Stimulated activated CD4-positive, alpha-beta T cell treated with anti-CD3 and anti-CD28 coated beads, TNF-alpha, amount 100 ng/mL, for 1 hour (primary cell): ENCODE measurements around the gene RPL10A.
"Not testable (repeated sequence)": the region's sequence is repeated elsewhere in the genome, so short reads cannot be mapped to it uniquely, and the experiment has no call there.

ENCODE experiments used
- DNase-seq, 3 donors: peaks; one replicate each; pipeline ENCODE4 v3.0.0-alpha.2; 2020; ENCODE audit warnings: low read depth in 3 of 3, low spot score in 1 of 3

The RPL10A gene

DNA sequence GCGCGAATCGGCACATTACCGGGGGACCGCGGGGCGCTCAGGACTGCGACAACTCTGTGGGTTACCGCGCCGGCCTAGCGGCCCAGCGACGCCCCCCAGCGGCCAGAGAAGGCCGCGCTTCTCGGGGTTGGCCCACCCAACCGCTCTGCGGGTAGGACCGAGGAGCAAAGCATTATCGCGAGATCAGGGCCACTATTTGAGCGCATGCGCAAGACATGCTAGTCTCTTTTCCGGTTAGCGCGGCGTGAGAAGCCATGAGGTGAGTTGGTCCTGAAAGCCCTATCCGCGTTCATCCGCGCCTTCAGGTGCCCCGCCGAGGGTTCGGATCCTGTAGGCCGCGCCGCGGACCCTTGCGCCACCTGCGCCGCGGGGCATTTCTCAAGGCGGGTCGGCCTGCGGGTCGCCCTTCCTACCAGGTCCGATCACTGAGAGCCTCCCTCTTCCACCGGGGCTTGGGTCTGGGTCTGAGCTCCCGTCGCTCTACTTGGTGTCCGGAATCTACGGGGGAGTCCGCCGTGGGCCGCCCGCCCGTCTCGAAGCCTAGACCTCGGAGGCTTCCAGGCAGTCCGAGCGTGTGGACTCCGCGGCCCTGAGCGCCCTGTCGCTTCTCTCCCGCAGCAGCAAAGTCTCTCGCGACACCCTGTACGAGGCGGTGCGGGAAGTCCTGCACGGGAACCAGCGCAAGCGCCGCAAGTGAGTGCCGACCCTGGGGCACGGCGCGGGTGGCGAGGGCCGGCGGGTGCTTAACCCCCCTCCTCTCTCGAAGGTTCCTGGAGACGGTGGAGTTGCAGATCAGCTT, at the start of gene RPL10A:
RPL10A (plus strand) TSS at position 221 of the 799 bp plus-strand sequence; CDS start at position 255, 34 bp downstream.
- peak; percentile 89 to 94 (median 93) for DNase-seq

GRCh38 chr6:35419417-35419816, 48.8 kb upstream of the RPL10A start:
- no peak for DNase-seq

GRCh38 chr6:35419961-35420360, 48.2 kb upstream of the RPL10A start:
- no peak for DNase-seq

DNA sequence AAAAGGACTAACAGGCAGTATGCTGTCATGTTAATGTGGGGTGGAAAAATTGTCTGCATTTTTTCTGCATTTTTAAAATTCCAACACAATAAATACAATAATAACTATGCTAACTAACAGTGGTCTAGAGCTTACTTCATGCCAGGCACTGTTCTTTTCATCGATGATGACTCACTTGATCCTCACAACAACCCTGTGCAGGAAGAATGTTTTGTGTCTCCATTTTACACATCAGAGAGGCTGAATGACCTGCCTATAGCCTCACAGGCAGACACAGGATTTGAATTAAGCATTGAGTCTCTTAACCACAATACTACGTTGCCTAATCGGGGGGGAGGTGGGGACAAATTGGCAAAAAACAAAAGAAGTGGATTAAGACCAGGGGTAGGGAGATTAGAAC, 42.9 kb upstream of the RPL10A start:
- no peak for DNase-seq

DNA sequence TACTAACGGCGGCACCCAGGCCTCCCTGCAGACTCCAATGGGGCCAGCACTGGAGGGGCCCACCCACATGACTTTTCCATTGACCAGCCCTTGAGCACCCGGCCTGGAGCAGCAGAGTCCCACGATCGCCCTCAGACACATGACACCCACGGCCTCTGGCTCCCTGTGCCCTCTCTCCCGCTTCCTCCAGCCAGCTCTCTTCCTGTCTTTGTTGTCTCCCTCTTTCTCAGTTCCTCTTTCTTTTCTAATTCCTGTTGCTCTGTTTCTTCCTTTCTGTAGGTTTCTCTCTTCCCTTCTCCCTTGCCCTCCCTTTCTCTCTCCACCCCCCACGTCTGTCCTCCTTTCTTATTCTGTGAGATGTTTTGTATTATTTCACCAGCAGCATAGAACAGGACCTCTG, 42.1 kb upstream of the RPL10A start:
- no peak for DNase-seq

DNA sequence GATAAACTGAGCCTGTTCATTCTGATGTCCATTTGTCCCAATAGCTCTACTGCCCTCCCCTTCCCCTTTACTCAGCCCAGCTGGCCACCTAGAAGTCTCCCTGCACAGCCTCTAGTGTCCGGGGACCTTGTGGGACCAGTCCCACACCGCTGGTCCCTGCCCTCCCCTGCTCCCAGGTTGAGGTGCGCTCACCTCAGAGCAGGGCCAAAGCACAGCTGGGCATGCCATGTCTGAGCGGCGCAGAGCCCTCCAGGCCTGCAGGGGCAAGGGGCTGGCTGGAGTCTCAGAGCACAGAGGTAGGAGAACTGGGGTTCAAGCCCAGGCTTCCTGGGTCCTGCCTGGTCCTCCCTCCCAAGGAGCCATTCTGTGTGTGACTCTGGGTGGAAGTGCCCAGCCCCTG, 40.8 kb upstream of the RPL10A start:
- DNase-seq, result no peak

DNA sequence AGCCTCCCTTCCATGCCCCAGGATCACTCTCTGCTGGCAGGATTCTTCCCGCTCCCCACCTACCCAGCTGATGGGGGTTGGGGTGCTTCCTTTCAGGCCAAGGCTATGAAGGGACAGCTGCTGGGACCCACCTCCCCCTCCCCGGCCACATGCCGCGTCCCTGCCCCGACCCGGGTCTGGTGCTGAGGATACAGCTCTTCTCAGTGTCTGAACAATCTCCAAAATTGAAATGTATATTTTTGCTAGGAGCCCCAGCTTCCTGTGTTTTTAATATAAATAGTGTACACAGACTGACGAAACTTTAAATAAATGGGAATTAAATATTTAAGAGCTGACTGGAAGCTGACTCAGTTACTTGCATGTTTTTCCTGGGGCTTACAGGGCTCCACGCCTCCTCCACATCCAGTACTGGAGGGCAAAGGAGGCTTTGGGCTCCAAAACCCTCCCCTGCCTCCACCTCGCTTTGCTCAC, 40.3 kb upstream of the RPL10A start:
- DNase-seq, result no peak

GRCh38 chr6:35428421-35429149, 39.6 kb upstream of the RPL10A start:
- DNase-seq, result no peak

DNA sequence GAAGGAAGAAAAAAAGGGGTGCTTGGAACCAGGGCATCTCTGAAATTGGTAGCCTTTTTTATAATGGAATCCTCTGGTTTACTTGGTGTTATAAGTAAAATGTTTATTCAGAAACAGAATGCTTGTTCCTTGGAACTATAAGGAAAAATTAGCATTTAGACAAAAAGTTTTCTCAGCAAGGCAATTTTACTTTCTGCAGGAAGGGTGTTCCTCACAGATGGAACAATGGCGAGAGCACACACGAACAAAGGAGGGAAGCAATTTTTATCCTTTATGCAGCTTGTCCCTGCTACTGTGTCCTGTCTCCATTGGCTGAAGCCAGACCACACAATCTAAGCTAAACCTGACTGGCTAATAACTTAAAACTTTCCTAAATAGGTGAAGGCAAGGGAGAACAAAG, 38.7 kb upstream of the RPL10A start:
- no peak for DNase-seq

DNA sequence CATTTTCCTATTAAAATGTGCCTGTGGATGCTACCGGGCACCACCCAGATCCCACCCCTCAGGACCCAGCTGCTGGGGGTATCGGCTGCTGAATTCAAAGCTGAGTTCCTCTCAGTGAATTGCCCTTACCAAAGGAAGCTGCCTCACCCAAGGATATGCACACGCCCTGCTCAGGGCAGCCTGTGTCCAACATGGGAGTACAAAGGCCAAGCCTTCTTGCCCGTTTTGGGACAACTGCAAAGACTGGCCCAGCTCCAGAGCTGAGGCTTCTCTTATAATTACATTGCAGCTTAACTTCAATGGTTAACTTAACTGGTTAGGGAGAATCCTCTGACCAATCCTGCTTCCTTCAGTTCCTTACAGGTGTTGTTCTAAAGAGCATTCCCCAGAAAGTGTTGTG, 35.9 kb upstream of the RPL10A start:
- no peak for DNase-seq

DNA sequence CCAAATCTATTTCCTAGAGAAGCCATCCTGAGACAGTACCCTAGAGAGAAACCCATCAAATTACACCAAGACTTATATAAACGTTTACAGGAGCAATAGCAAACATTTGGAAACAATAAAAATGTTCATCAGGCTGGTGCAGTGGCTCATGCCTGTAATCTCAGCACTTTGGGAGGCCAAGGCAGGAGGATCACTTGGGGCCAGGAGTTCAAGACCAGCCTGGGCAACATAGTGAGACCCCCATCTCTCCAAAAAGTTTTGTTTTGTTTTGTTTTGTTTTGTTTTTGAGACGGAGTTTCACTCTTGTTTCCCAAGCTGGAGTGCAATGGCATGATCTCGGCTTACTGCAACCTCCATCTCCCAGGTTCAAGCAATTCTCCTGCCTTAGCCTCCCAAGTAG, 35.5 kb upstream of the RPL10A start:
- DNase-seq, result not testable (repeated sequence)

GRCh38 chr6:35435074-35435837, 32.9 kb upstream of the RPL10A start:
- DNase-seq, result no peak

DNA sequence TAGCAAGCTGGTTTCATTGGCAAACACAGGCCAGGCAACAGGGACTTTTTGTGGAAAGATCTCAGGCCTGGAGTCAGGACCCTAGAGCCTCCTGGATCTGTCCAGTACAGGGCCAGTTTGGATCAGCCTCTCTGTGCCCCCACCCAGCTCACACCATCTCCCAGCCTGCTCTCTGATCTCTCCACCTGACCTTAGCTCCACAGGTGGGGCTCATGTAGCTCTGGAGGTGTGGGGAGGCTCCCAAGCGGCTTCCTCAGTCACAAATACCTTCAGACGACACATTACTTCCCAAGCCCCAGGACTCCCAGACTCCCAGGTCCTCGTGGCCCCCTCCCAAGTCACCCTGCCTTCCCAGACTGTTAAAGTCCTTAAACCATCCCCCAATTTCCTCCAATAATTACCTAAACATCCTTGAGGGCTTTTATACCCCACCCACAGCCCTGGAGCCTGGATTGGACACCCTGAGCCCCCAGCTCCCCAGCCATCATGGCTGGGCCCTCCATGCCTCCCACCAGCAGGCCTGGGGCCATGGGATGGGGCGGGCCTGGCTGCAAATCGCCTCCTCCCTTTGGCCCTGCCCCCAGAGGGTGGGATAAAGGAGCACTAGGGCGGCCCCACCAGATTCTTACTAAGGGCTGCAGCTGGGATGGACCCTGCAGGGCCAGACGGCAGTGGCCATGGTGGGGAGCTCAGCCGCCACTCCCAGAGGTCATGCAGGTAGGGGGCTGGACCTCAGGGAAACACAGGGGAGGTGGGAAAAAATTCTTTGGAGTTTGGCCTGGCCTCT, 31.9 kb upstream of the RPL10A start:
- no peak for DNase-seq

DNA sequence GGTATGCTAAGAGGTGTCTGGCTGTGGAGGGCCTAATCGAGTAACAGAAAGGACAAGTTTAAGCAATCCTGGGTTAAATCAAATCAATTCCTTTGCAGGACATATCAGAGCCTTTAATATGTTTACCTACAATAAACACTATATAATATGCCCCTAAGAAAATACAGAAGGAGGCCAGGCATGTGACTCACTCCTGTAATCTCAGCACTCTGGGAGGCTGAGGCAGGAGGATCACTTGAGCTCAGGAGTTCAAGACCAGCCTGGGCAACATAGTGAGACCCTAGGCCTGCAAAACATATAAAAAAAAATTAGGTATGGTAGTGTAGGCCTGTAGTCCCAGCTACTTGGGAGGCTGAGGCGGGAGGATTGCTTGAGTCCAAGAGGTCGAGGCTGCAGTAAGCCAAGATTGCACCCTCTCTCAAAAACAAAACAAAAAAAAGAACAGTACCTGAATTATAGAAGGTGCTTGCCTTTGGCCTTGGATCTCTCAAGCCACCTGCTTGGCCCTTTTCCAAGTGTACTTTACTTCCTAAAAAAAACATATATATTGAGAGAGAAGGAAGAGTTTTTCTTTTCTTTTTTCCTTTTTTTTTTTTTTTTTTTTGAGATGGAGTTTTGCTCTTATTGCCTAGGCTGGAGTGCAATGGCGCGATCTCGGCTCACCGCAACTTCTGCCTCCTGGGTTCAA, 29.7 kb upstream of the RPL10A start:
- not testable (repeated sequence) for DNase-seq

DNA sequence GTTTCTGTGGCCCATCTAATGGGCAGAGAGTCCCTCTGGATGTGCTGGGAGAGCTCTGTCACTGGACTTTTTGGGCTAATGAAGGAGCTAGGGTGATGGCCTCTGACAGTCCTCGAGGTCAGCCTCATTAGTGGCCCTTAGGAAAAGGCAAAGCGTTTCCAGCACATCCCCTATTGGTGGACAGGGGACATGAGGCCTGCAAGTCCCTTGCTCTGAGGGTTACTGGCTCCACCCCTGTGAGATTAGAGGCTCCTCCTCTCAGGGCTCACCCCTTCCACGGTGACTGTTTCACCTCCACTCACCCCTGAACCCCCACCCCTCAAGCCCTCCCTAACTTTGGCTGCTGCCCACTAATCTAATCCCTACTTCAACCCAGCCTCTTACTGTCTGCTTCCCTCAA, 28.9 kb upstream of the RPL10A start:
- no peak for DNase-seq

DNA sequence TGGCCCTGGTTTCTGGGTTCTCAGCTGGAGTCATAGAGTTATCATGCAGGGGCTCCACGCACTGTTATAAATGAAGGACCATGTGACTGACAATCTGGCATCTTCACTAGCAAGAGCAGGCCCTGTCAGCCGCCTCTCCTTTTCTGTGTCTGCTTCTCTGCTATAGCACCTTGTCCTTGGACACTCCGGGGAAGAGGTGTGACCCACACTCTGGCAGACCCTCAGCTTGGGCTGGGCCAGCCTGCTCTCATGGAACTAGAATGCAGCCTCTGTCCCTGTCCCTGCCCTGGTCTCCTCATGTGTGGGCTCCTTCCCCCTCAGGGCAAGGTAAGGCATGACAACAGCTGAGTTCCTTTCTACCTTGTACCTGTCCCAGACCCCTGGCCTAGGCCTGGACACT, 27.0 kb upstream of the RPL10A start:
- no peak for DNase-seq

- DNase-seq, result no peak
Observed at GRCh38 chr6:35441642-35442041, 26.6 kb upstream of the RPL10A start.

DNA sequence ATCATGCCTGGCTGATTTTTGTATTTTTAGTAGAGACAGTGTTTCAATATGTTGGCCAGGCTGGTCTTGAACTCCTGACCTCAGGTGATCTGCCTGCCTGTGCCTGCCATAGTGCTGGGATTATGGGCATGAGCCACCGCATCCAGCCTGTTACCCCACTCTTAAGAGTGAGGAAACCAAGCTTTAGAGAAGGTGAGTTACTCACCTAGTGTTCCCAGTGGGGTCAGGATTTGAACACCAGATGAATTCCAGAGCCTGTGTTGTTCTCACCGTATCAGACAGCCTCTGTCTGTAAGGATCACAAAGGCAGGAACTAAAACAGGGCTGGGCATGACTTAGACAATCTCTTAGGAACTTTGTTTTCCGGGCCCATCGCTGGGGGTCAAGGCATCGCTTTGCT, 25.5 kb upstream of the RPL10A start:
- DNase-seq, result no peak

GRCh38 chr6:35443341-35444030, 24.7 kb upstream of the RPL10A start:
- DNase-seq, result no peak

- DNase-seq, result no peak
Observed at GRCh38 chr6:35445691-35446090, 22.5 kb upstream of the RPL10A start.
